GM19193 (cell line): ENCODE data around the gene CFL2.

ENCODE experiments used
- POLR2A ChIP-seq: IDR thresholded peaks from 4 replicates; pipeline ENCODE4 v1.6.1; 2011; ENCODE audit not compliant: insufficient read depth, insufficient read length; ENCODE audit errors: extremely low read depth

Gene CFL2

GRCh38 chr14:34714320-34715126, at the start of gene CFL2:
Gene CFL2 (minus strand): TSS chr14:34714593. CDS start chr14:34714540, 53 bp downstream.
- peak; percentile 62 for TF ChIP-seq POLR2A

DNA sequence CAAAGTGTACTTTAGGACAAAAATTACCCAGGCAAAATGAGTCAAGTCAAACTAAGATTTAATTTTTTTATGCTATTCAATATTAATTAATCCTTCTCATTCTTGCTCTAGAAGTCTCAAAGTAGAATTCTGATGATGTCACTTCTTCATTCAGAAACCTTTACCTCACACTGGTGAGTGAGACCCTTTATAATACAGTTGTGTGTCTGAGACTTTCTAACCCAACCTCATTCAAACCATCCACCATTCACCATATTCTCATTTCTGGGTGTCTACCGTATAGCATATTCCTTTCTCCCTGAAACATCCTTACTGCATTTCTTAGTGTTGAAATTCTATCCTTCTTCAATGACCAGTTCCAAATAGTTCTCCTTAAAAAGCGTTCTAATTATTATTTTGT, 40.8 kb upstream of the CFL2 start:
- TF ChIP-seq POLR2A: no peak

- no peak for TF ChIP-seq POLR2A
These were observed 40.3 kb upstream of the CFL2 start for GRCh38 chr14:34754687-34755086.

DNA sequence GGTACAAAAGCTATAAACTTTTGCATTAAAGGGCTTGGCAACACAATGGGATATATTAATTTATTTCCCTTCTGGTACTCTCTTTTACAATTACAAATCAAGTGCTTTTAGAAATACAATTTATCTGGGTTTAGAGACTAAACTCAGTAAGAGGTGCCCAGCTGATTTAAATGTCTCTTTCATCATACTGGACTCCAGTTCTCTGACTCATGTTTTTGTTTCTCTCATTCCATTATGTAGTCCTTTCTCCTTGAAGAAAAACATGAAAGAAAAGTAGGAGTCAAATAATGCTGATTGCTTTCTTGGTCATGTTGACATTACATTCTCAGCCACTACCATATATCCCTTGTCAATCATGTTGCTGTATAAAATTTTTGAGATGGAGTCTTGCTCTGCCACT, 36.3 kb upstream of the CFL2 start:
- no peak for TF ChIP-seq POLR2A

GRCh38 chr14:34750233-34750632, 35.8 kb upstream of the CFL2 start:
- no peak for TF ChIP-seq POLR2A

GRCh38 chr14:34749408-34749807, 35.0 kb upstream of the CFL2 start:
- TF ChIP-seq POLR2A: no peak

DNA sequence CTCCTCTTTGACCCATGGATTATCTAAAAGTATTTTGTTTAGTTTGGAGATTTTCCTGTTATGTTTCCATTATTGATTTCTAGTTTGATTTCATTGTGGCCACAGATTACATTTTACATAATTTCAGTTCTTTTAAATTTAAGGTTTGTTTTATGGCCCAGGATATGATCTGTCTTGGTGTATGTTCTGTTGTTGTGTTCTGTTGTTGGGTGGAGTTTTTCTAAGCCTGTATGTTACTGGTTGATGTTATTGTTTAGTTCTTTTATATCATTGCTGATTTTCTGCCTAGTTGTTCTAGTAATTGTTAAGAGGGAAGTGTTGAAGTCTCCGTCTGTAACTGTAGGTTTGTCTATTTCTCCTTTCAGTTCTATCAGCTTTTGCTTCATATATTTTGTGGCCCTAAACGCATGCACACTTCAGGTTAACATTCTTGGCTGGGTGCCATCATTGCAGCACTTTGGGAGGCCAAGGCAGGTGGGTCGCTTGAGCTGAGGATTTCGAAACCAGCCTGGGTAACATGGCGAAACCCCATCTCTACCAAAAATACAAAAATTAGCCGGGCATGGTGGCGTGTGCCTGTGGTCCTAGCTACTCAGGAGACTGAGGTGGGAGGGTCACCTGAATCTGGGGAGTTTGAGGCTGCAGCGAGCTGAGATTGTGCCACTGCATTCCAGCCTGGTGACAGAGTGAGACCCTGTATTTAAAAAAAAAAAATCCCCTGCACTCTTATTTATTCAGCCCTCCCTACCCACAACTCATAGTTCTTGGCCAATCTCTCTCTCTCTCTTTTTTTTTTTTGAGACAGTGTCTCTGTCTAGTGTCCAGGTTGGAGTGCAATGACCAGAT, 28.1 kb upstream of the CFL2 start:
- no peak for TF ChIP-seq POLR2A

DNA sequence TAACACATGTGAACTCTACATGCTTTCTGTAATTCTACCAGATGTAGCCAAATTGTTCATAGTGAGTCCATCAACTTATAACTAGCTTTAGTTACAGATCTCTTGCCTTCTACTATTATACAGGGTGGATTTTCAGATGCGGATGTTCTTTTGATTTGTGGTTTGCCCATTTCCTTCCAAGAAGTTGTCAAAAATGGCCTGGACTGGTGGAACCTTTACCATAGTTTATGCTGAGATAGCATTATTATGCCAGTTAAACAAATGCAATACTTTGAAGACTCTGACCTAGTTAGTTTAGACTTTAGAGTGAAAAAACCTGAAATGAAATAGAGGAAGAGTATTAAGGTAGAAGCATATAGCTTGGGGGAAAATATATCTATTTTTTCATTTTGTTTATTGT, 27.4 kb upstream of the CFL2 start:
- TF ChIP-seq POLR2A: no peak

DNA sequence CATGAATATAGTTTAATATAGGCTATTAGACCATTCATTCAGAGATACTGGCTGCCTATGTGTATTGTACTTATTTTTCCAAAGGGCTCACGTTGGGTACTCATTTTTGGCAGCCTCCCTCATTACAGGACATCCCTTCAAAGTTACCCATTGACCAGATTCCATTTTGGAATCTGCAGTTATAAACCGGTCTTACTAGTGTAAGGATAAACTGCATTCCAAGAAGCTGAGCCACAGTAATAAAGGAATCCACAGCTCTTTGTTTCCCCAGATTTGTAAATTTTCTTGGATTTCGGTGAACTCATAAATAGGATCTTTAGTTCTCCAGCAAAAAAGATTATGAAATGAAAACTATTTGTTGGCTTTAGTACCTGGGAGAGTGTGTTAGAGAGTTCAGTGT, 18.9 kb upstream of the CFL2 start:
- no peak for TF ChIP-seq POLR2A

DNA sequence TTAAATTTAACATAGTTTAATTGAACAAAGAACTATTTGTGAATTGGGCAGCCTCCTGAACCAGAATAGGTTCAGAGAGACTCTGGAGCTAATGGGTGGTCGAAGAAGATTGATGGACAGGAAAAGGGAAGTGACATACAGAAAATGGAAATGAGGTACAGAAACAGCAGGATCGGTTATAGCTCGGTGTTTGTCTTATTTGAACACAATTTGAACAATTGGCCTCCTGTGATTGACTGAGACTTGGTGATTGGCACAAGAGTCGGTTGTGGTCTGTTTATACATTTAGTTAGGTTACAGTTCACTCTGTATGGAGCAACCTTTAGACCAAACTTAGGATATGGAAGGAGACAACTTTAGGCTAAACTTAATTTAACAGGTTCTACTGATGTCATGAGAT, 18.4 kb upstream of the CFL2 start:
- TF ChIP-seq POLR2A: no peak

GRCh38 chr14:34723867-34724266, 9.5 kb upstream of the CFL2 start:
- TF ChIP-seq POLR2A: no peak

- TF ChIP-seq POLR2A: no peak
These were observed 8.5 kb upstream of the CFL2 start for GRCh38 chr14:34722723-34723545.

- no peak for TF ChIP-seq POLR2A
These were observed 6.7 kb upstream of the CFL2 start for GRCh38 chr14:34721129-34721528.

- TF ChIP-seq POLR2A: no peak
These were observed 4.4 kb upstream of the CFL2 start for GRCh38 chr14:34718750-34719304.
